Endothelial cell of umbilical vein (primary cell): ENCODE measurements around the gene EFNA2. TPM values are rescaled to one million over a fixed set of nuclear protein-coding genes. Genes with fewer than 3 reads are reported as not detected.

Experiments used
- BruUV-seq: library from RNA; stranded (reverse); fragments of 400-500 nt; replicated peaks from 2 replicates; lab custom pipeline; 2021; lab: Mats Ljungman, UMichigan
- CTCF ChIA-PET: fragments of 300-600, 350-600 bp; sonication (Branson Sonifier 250); formaldehyde crosslinking; loops from one replicate; lab custom pipeline; 2021; ENCODE audit warnings: antibody characterized with exemption, inconsistent platforms; lab: Charles Lee
- POLR2A ChIA-PET: fragments of 300-600, 350-600 bp; sonication (Branson Sonifier 250); formaldehyde crosslinking; loops from one replicate; lab custom pipeline; 2021; ENCODE audit warnings: antibody characterized with exemption, inconsistent platforms; lab: Charles Lee
- DNase-seq: peaks from one replicate; pipeline ENCODE4 v3.0.0-alpha.2; 2011; ENCODE audit warnings: low read depth, low spot score
- FAIRE-seq: peaks from 2 replicates; lab custom pipeline; 2011; peaks lifted over from hg19 to GRCh38; lab: Jason Lieb, UNC
- H2AFZ ChIP-seq: 2 replicates; pipeline ENCODE4 v1.6.0; 2012; ENCODE audit warnings: low read depth, low read length, control low read depth, inconsistent platforms
- H3K27ac ChIP-seq: 2 replicates; pipeline ENCODE4 v1.5.1; 2011; ENCODE audit warnings: low read depth, mild to moderate bottlenecking, control low read depth, low read length, moderate library complexity; ENCODE audit not compliant: insufficient read depth
- H3K27me3 ChIP-seq, 2 experiments: 2 replicates each; pipeline versions ENCODE4 v1.6.0 to v1.6.1; 2011; ENCODE audit warnings: low read length in 2 of 2, mixed read lengths in 1 of 2; ENCODE audit not compliant: control insufficient read depth in 2 of 2, insufficient read depth in 2 of 2
- H3K36me3 ChIP-seq, 2 experiments: 2 replicates in 1 of 2; 3 replicates in 1 of 2; pipeline ENCODE4 v1.5.1; 2011; ENCODE audit warnings: low read length in 2 of 2, mild to moderate bottlenecking in 1 of 2, moderate library complexity in 1 of 2; ENCODE audit not compliant: control insufficient read depth in 2 of 2, insufficient read depth in 2 of 2; ENCODE audit errors: extremely low read depth in 1 of 2
- H3K4me1 ChIP-seq: 3 replicates; pipeline ENCODE4 v1.5.1; 2011; ENCODE audit warnings: mild to moderate bottlenecking, low read length; ENCODE audit not compliant: control insufficient read depth, insufficient read depth; ENCODE audit errors: extremely low read depth
- H3K4me2 ChIP-seq: 2 replicates; pipeline ENCODE4 v1.6.1; 2011; ENCODE audit warnings: low read length, control low read depth, mixed read lengths; ENCODE audit not compliant: insufficient read depth
- H3K4me3 ChIP-seq, 3 experiments: fragments of 200-600 bp in 1 of 3; sonication (generic), shearing (Covaris generic) in 1 of 3; replicated peaks in 1 of 3; 2 replicates each; pipeline ENCODE4 v1.5.1; 2011 to 2016; ENCODE audit warnings: control low read depth in 3 of 3, low read length in 3 of 3, mild to moderate bottlenecking in 2 of 3, inconsistent platforms in 1 of 3, low read depth in 1 of 3, moderate library complexity in 1 of 3; ENCODE audit not compliant: insufficient read depth in 1 of 3
- H3K79me2 ChIP-seq: 2 replicates; pipeline ENCODE4 v1.6.0; 2012; ENCODE audit warnings: low read length, inconsistent platforms; ENCODE audit not compliant: control insufficient read depth, insufficient read depth
- H3K9ac ChIP-seq: replicated peaks from 2 replicates; pipeline ENCODE3; 2011; ENCODE audit warnings: low read length, control low read depth; ENCODE audit not compliant: insufficient read depth; ENCODE audit errors: extremely low read depth
- H3K9me1 ChIP-seq: replicated peaks from 3 replicates; pipeline ENCODE4 v1.6.0; 2011; ENCODE audit warnings: mild to moderate bottlenecking, low read length; ENCODE audit not compliant: control insufficient read depth, insufficient read depth; ENCODE audit errors: extremely low read depth
- H3K9me3 ChIP-seq: replicated peaks from 2 replicates; pipeline ENCODE4 v1.5.1; 2012; ENCODE audit warnings: low read length, inconsistent platforms; ENCODE audit not compliant: control insufficient read depth, insufficient read depth
- H4K20me1 ChIP-seq: replicated peaks from 2 replicates; pipeline ENCODE3; 2011; ENCODE audit warnings: mild to moderate bottlenecking, low read length; ENCODE audit not compliant: control insufficient read depth, insufficient read depth; ENCODE audit errors: extremely low read depth
- CTCF ChIP-seq, 2 donors: IDR thresholded peaks; 1 replicate in 1 of 2; 2 replicates in 1 of 2; pipeline ENCODE4 v1.5.1; 2011; ENCODE audit warnings: low read length in 2 of 2, mild to moderate bottlenecking in 2 of 2, moderate library complexity in 2 of 2, control low read depth in 1 of 2, inconsistent platforms in 1 of 2, low read depth in 1 of 2; ENCODE audit not compliant: insufficient read depth in 1 of 2; ENCODE audit errors: extremely low read depth in 1 of 2
- EZH2 ChIP-seq: IDR thresholded peaks from 2 replicates; pipeline ENCODE4 v1.6.1; 2012; ENCODE audit warnings: borderline replicate concordance, low read depth, mild to moderate bottlenecking, moderate library complexity, low read length, inconsistent platforms; ENCODE audit not compliant: severe bottlenecking
- FOS ChIP-seq: IDR thresholded peaks from 2 replicates; pipeline ENCODE4 v1.6.1; 2011; ENCODE audit warnings: mild to moderate bottlenecking, low read length, moderate library complexity, borderline replicate concordance; ENCODE audit not compliant: insufficient read depth
- GATA2 ChIP-seq: IDR thresholded peaks from 2 replicates; pipeline ENCODE4 v1.7.0; 2011; ENCODE audit warnings: low read depth, mild to moderate bottlenecking, moderate library complexity, mixed read lengths, low read length; ENCODE audit not compliant: insufficient read length, insufficient read depth
- JUN ChIP-seq: IDR thresholded peaks from 2 replicates; pipeline ENCODE4 v1.6.1; 2011; ENCODE audit warnings: borderline replicate concordance, low read depth; ENCODE audit not compliant: insufficient read length, insufficient read depth
- MAX ChIP-seq: IDR thresholded peaks from 2 replicates; pipeline ENCODE4 v1.6.1; 2011; ENCODE audit not compliant: insufficient read depth, insufficient read length
- MYC ChIP-seq: IDR thresholded peaks from one replicate; pipeline ENCODE4 v1.6.1; 2011; ENCODE audit warnings: mild to moderate bottlenecking, low read depth, low read length
- POLR2A ChIP-seq: IDR thresholded peaks from 2 replicates; pipeline ENCODE4 v1.6.1; 2012; ENCODE audit warnings: low read depth, mild to moderate bottlenecking, control low read depth, low read length
- POLR2AphosphoS5 ChIP-seq: IDR thresholded peaks from 2 replicates; pipeline ENCODE4 v1.6.1; 2012; ENCODE audit warnings: low read depth, mild to moderate bottlenecking, control low read depth, low read length, moderate library complexity; ENCODE audit not compliant: insufficient read depth
- dilution Hi-C: fragments of 300-500 bp; cut with MboI; formaldehyde crosslinking; loops from one replicate; pipeline ENCODE4 v1.15.0; 2019; ENCODE audit warnings: low sequenced_read_pairs; ENCODE audit not compliant: extremely low pct_ligation_motif_present
- intact Hi-C: fragments of 100-400 bp; cut with micrococcal nuclease; formaldehyde crosslinking; loops from one replicate; pipeline ENCODE4 v1.10.0; 2022
- polyA plus RNA-seq, 4 experiments: library from polyadenylated mRNA; depleted of rRNA in 3 of 4; stranded (reverse) in 3 of 4; unstranded in 1 of 4; fragments of >200 nt; gene quantifications; 2 replicates each; pipeline versions ENCODE4 v1.2.1 to v1.2.3, GENCODE V29; 2011 to 2012; ENCODE audit warnings: missing spikeins in 1 of 4
- total RNA-seq: library from RNA; stranded (reverse); gene quantifications from 2 replicates; pipeline ENCODE4 v1.2.3, GENCODE V29; 2021

Gene EFNA2
- total and polyA plus RNA-seq, 2 donors (not counting 3 experiments of a cell fraction or from before 2014, with no cell fraction given) = 0.52 to 1.1 TPM

- ChIA-PET CTCF (interaction anchor here (1.4 to 1.6 kb wide), 2 partner anchors 10 to 13 kb away, joined by 3 to 4 read pairs; no protein-coding TSS in a partner anchor), POLR2A (no interaction called here)
- FAIRE-seq = no peak
- intact Hi-C loops = no loop called here
- Histone ChIP-seq H3K4me1 (no peaks in the 10 kb centered on the region), H4K20me1 (no peaks in the 10 kb centered on the region), H2AFZ (no peak overlapping the region), H3K79me2 (no peaks in the 10 kb centered on the region), H3K27me3 (no peaks in the 10 kb centered on the region), H3K4me3 (no peak overlapping the region), H3K36me3 (no peaks in the 10 kb centered on the region), H3K27ac (no peak overlapping the region), H3K9me3 (no peaks in the 10 kb centered on the region), H3K9me1 (no peaks in the 10 kb centered on the region), H3K4me2 (no peak overlapping the region), H3K9ac (no peak overlapping the region)
- BruUV-seq = no TSS peak
- no peak for DNase-seq
- TF ChIP-seq POLR2A = no peak
- TF ChIP-seq EZH2 = no peak
- no peak for TF ChIP-seq FOS
- TF ChIP-seq JUN = no peak
- TF ChIP-seq MAX = no peak
- no peak for TF ChIP-seq CTCF (IDR thresholded peaks at IDR 0.05; ENCODE audit: extremely low read depth in 1 of 2, insufficient read depth in 1 of 2, low read depth in 1 of 2, low read length in 2 of 2)
- TF ChIP-seq MYC = no peak
- no peak for TF ChIP-seq POLR2AphosphoS5
- TF ChIP-seq GATA2 = no peak
- dilution Hi-C loops = no loop called here
These were observed 17.0 kb downstream of the EFNA2 start for GRCh38 chr19:1302533-1303239.
